Measurements from ENCODE around the gene PCNX2. TPM values are rescaled to one million over a fixed set of nuclear protein-coding genes. Genes with fewer than 3 reads are reported as not detected.
"Not testable (repeated sequence)": the region's sequence is repeated elsewhere in the genome, so short reads cannot be mapped to it uniquely, and the experiment has no call there.

The PCNX2 gene
- total and polyA plus RNA-seq, 2 donors = 5.2 to 36.9 TPM

DNA sequence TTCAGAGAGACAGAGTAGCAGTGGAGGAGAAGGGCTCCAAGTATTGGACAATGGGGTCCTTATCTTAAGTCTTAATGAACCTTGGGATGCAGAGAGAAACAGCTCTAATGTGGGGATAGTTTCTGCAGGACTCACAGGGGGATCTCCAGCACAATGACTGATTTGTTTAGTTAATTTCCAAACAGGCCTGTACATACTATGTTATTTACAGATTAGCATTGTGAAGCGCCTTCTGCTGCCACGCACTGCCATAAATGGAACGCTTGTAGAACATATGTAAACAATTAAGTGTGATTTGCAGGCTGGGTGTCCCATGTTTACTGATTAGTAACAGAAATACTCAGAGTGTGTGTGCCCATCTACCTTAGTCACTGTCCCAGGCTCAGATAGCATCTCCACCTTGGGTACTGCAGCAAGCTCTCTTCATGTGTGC is 289.0 kb downstream of the PCNX2 start:
- Histone ChIP-seq H3K4me3 (ENCODE audit: low read depth, low read length) (no peak overlapping the region), H3K4me1 (ENCODE audit: insufficient read depth) (no peaks in the 10 kb centered on the region), H3K36me3 (ENCODE audit: insufficient read depth) (no peaks in the 10 kb centered on the region), H3K27ac (ENCODE audit: low read depth) (no peak overlapping the region)
- no peak for DNase-seq (ENCODE audit: extremely low spot score)
- 96% methylated on average over 3 of the region's 3 CpGs for WGBS

DNA sequence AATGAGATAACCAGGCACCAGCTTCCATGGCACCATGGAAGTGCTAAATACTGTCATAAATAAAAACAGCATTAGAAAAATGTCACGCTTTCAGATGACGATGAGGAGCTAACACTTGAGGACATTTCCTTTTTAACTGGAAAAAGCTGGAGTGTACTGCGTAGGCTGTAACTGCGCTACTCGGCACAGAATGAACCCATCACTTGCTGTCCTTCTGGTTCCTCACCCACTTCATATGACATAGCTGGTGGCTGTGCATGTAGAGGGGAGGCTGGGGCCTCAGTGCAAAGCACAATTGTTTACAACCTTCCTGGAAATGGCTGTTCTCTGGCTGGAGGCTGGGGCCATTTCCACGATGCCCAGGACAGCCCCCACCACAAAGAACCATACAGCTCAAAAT is 289.4 kb downstream of the PCNX2 start:
- no peaks in the 10 kb centered on the region for H3K36me3 ChIP-seq (ENCODE audit: insufficient read depth)
- no peak for DNase-seq (ENCODE audit: extremely low spot score)
- H3K4me1 ChIP-seq (ENCODE audit: insufficient read depth) = no peaks in the 10 kb centered on the region
- 88% methylated on average over 6 of the region's 6 CpGs for WGBS
- no peak overlapping the region for H3K27ac ChIP-seq (ENCODE audit: low read depth)
- no peak overlapping the region for H3K4me3 ChIP-seq (ENCODE audit: low read depth, low read length)

- Histone ChIP-seq H3K4me1 (ENCODE audit: insufficient read depth) (no peaks in the 10 kb centered on the region), H3K4me3 (ENCODE audit: low read depth, low read length) (no peak overlapping the region), H3K36me3 (ENCODE audit: insufficient read depth) (no peaks in the 10 kb centered on the region), H3K27ac (ENCODE audit: low read depth) (no peak overlapping the region)
- WGBS = 73% methylated on average over 8 of the region's 8 CpGs
- DNase-seq (ENCODE audit: extremely low spot score) = no peak
These were observed 289.8 kb downstream of the PCNX2 start for GRCh38 chr1:233005703-233006102.

- H3K4me1 ChIP-seq (ENCODE audit: insufficient read depth) = no peaks in the 10 kb centered on the region
- 95% methylated on average over 5 of the region's 5 CpGs for WGBS
- no peak overlapping the region for H3K4me3 ChIP-seq (ENCODE audit: low read depth, low read length)
- no peak overlapping the region for H3K27ac ChIP-seq (ENCODE audit: low read depth)
- H3K36me3 ChIP-seq (ENCODE audit: insufficient read depth) = no peaks in the 10 kb centered on the region
- no peak for DNase-seq (ENCODE audit: extremely low spot score)
These were observed 290.4 kb downstream of the PCNX2 start for GRCh38 chr1:233005156-233005555.

GRCh38 chr1:233004451-233004850 is 291.1 kb downstream of the PCNX2 start:
- Histone ChIP-seq H3K4me1 (ENCODE audit: insufficient read depth) (no peaks in the 10 kb centered on the region), H3K4me3 (ENCODE audit: low read depth, low read length) (no peak overlapping the region), H3K27ac (ENCODE audit: low read depth) (no peak overlapping the region), H3K36me3 (ENCODE audit: insufficient read depth) (no peaks in the 10 kb centered on the region)
- WGBS = 88% methylated on average over 9 of the region's 9 CpGs
- no peak for DNase-seq (ENCODE audit: extremely low spot score)

DNA sequence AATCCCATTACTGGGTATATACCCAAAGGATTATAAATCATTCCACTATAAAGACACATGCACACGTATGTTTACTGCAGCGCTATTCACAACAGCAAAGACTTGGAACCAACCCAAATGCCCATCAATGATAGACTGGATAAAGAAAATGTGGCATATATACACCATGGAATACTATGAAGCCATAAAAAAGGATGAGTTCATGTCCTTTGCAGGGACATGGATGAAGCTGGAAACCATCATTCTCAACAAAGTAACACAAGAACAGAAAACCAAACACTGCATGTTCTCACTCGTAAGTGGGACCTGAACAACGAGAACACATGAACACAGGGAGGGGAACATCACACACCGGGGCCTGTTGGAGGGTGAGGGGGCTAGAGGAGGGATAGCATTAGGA is 291.9 kb downstream of the PCNX2 start:
- not testable (repeated sequence) for DNase-seq (ENCODE audit: extremely low spot score); H3K27ac ChIP-seq (ENCODE audit: low read depth); H3K36me3 ChIP-seq (ENCODE audit: insufficient read depth); H3K4me3 ChIP-seq (ENCODE audit: low read depth, low read length); H3K4me1 ChIP-seq (ENCODE audit: insufficient read depth)
- over 99% methylated on average over 5 of the region's 5 CpGs for WGBS

- DNase-seq (ENCODE audit: extremely low spot score) = no peak
- WGBS = 97% methylated on average over 16 of the region's 16 CpGs
- Histone ChIP-seq H3K4me1 (ENCODE audit: insufficient read depth) (no peaks in the 10 kb centered on the region), H3K4me3 (ENCODE audit: low read depth, low read length) (no peak overlapping the region), H3K36me3 (ENCODE audit: insufficient read depth) (no peaks in the 10 kb centered on the region), H3K27ac (ENCODE audit: low read depth) (no peak overlapping the region)
These were observed 295.4 kb downstream of the PCNX2 start for GRCh38 chr1:232999956-233000625.

GRCh38 chr1:232998646-232999045 is 296.9 kb downstream of the PCNX2 start:
- Histone ChIP-seq H3K4me1 (ENCODE audit: insufficient read depth) (no peaks in the 10 kb centered on the region), H3K4me3 (ENCODE audit: low read depth, low read length) (no peak overlapping the region), H3K27ac (ENCODE audit: low read depth) (no peak overlapping the region), H3K36me3 (ENCODE audit: insufficient read depth) (no peaks in the 10 kb centered on the region)
- WGBS = 92% methylated on average over 3 of the region's 3 CpGs
- DNase-seq (ENCODE audit: extremely low spot score) = no peak

DNA sequence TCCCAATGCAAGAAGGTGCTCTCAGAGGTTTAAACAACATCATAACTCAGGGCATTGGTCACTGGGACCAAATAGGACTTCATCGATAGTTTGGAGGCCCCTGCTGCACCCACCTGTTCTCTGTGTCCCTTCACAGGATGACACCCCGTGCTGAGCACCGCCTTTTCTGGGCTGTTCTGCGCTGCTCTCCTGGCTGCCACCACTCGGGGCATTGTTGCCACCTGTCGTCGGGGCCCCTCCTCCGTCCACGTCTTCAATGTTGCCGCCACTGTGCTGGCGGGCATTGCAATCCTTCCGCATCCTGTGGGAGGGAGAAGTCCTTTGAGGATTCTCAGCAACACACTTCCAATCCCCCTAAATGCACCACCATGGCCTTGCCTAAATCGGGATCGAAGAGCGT is 297.4 kb downstream of the PCNX2 start:
- Histone ChIP-seq H3K4me3 (ENCODE audit: low read depth, low read length) (no peak overlapping the region), H3K27ac (ENCODE audit: low read depth) (no peak overlapping the region)
- WGBS = 97% methylated on average over 15 of the region's 15 CpGs

GRCh38 chr1:232996143-232996542 is 299.4 kb downstream of the PCNX2 start:
- 95% methylated on average over 2 of the region's 2 CpGs for WGBS
- no peaks in the 10 kb centered on the region for H3K36me3 ChIP-seq (ENCODE audit: insufficient read depth)
- no peaks in the 10 kb centered on the region for H3K4me1 ChIP-seq (ENCODE audit: insufficient read depth)
- H3K27ac ChIP-seq (ENCODE audit: low read depth) = no peak overlapping the region
- no peak overlapping the region for H3K4me3 ChIP-seq (ENCODE audit: low read depth, low read length)
- DNase-seq (ENCODE audit: extremely low spot score) = no peak

More for the DNA sequence above, 297.4 kb downstream of the PCNX2 start:
- DNase-seq (ENCODE audit: extremely low spot score) = no peak
- no peaks in the 10 kb centered on the region for H3K36me3 ChIP-seq (ENCODE audit: insufficient read depth)
- no peaks in the 10 kb centered on the region for H3K4me1 ChIP-seq (ENCODE audit: insufficient read depth)

- Histone ChIP-seq H3K4me3 (ENCODE audit: low read depth, low read length) (no peak overlapping the region), H3K4me1 (ENCODE audit: insufficient read depth) (no peaks in the 10 kb centered on the region), H3K36me3 (ENCODE audit: insufficient read depth) (no peaks in the 10 kb centered on the region), H3K27ac (ENCODE audit: low read depth) (no peak overlapping the region)
- WGBS = 78% methylated on average over 2 of the region's 2 CpGs
- DNase-seq (ENCODE audit: extremely low spot score) = no peak
These were observed 300.3 kb downstream of the PCNX2 start for GRCh38 chr1:232995189-232995588.

GRCh38 chr1:232993555-232993954 is 302.0 kb downstream of the PCNX2 start:
- H3K36me3 ChIP-seq (ENCODE audit: insufficient read depth) = no peaks in the 10 kb centered on the region
- WGBS = 95% methylated on average over 3 of the region's 3 CpGs
- H3K4me1 ChIP-seq (ENCODE audit: insufficient read depth) = no peaks in the 10 kb centered on the region
- H3K27ac ChIP-seq (ENCODE audit: low read depth) = no peak overlapping the region
- no peak overlapping the region for H3K4me3 ChIP-seq (ENCODE audit: low read depth, low read length)
- DNase-seq (ENCODE audit: extremely low spot score) = no peak

DNA sequence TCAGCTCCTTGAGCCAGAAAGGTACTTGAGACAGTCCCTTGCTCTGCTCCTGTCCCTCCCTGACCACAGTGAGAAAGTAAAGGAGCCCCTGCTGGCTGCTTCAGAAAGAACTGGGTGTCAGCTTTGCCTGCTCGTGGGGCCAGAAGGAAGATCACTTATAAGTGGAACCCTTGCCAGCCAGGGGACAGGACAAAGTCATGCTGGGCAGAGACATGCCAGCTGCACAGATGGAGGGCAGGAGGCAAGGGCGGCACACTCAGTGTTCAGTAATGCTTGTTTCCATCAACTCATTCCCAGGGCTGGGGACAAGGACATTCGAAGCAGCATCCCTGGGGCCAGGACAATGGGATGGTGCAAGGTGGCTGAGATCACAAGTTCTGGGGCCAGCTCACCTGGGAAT is 303.3 kb downstream of the PCNX2 start:
- Histone ChIP-seq H3K4me1 (ENCODE audit: insufficient read depth) (no peaks in the 10 kb centered on the region), H3K27ac (ENCODE audit: low read depth) (no peak overlapping the region), H3K36me3 (ENCODE audit: insufficient read depth) (no peaks in the 10 kb centered on the region), H3K4me3 (ENCODE audit: low read depth, low read length) (no peak overlapping the region)
- DNase-seq (ENCODE audit: extremely low spot score) = no peak
- WGBS = 92% methylated on average over 3 of the region's 3 CpGs

GRCh38 chr1:232991238-232991637 is 304.3 kb downstream of the PCNX2 start:
- no peaks in the 10 kb centered on the region for H3K4me1 ChIP-seq (ENCODE audit: insufficient read depth)
- no peaks in the 10 kb centered on the region for H3K36me3 ChIP-seq (ENCODE audit: insufficient read depth)
- WGBS = 89% methylated on average over 7 of the region's 7 CpGs
- H3K27ac ChIP-seq (ENCODE audit: low read depth) = no peak overlapping the region
- no peak overlapping the region for H3K4me3 ChIP-seq (ENCODE audit: low read depth, low read length)
- no peak for DNase-seq (ENCODE audit: extremely low spot score)

Data from urinary bladder (tissue), 4 donors.